ENCODE measurements around the gene VGLL3.

The VGLL3 gene

GRCh38 chr3:87009271-87009670, 18.3 kb upstream of the VGLL3 start:
- TF ChIP-seq, protein P1, sequence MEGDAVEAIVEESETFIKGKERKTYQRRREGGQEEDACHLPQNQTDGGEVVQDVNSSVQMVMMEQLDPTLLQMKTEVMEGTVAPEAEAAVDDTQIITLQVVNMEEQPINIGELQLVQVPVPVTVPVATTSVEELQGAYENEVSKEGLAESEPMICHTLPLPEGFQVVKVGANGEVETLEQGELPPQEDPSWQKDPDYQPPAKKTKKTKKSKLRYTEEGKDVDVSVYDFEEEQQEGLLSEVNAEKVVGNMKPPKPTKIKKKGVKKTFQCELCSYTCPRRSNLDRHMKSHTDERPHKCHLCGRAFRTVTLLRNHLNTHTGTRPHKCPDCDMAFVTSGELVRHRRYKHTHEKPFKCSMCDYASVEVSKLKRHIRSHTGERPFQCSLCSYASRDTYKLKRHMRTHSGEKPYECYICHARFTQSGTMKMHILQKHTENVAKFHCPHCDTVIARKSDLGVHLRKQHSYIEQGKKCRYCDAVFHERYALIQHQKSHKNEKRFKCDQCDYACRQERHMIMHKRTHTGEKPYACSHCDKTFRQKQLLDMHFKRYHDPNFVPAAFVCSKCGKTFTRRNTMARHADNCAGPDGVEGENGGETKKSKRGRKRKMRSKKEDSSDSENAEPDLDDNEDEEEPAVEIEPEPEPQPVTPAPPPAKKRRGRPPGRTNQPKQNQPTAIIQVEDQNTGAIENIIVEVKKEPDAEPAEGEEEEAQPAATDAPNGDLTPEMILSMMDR (IDR thresholded peaks at IDR 0.05; ENCODE audit: low read depth, low read length, missing control alignments) = no peak
- no peak for DNase-seq (ENCODE audit: extremely low read depth, low read depth)
- no peak overlapping the region for H3K4me3 ChIP-seq (replicated peaks; ENCODE audit: low read depth, low read length)

- DNase-seq (ENCODE audit: extremely low read depth, low read depth) = no peak
- TF ChIP-seq, protein P1 (IDR thresholded peaks at IDR 0.05; ENCODE audit: low read depth, low read length, missing control alignments) = peak; percentile 40
- H3K4me3 ChIP-seq (replicated peaks; ENCODE audit: low read depth, low read length) = no peak overlapping the region
Measured at GRCh38 chr3:87006844-87007439, 16.0 kb upstream of the VGLL3 start.

- H3K4me3 ChIP-seq (replicated peaks; ENCODE audit: low read depth, low read length) = no peak overlapping the region
- DNase-seq (ENCODE audit: extremely low read depth, low read depth) = no peak
- TF ChIP-seq, protein P1 (IDR thresholded peaks at IDR 0.05; ENCODE audit: low read depth, low read length, missing control alignments) = no peak
Measured at GRCh38 chr3:87004883-87005282, 13.9 kb upstream of the VGLL3 start.

- no peak overlapping the region for H3K4me3 ChIP-seq (replicated peaks; ENCODE audit: low read depth, low read length)
- TF ChIP-seq, protein P1 (IDR thresholded peaks at IDR 0.05; ENCODE audit: low read depth, low read length, missing control alignments) = no peak
- no peak for DNase-seq (ENCODE audit: extremely low read depth, low read depth)
Measured at GRCh38 chr3:87002346-87002745, 11.4 kb upstream of the VGLL3 start.

- no peak overlapping the region for H3K4me3 ChIP-seq (replicated peaks; ENCODE audit: low read depth, low read length)
- no peak for DNase-seq (ENCODE audit: extremely low read depth, low read depth)
- TF ChIP-seq, protein P1 (IDR thresholded peaks at IDR 0.05; ENCODE audit: low read depth, low read length, missing control alignments) = no peak
Measured at GRCh38 chr3:87001473-87002098, 10.6 kb upstream of the VGLL3 start.

DNA sequence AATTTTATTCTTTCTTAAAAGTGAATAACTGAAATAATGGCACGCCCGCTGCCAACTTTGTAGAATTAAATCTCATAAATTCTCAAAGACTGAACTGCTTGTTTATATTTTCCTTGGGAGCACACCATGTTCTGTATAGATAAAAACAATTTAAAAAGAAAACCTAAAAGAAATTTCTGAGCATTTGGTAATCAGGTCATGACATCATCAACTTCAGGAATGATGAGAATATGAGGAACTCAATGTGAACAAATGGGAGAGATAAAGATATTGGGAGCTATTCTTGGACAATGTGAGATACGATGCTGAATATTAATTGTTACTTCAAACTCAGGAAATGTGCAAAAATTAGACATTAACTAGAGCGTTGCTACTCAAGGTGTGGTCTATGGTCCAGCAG, 10.0 kb upstream of the VGLL3 start:
- TF ChIP-seq, protein P1 (IDR thresholded peaks at IDR 0.05; ENCODE audit: low read depth, low read length, missing control alignments) = no peak
- no peak overlapping the region for H3K4me3 ChIP-seq (replicated peaks; ENCODE audit: low read depth, low read length)
- DNase-seq (ENCODE audit: extremely low read depth, low read depth) = no peak
